Femur (tissue), 1 donor: ENCODE data around the gene C19orf47.
A peak's percentile ranks its signal among the peaks of the same experiment; 100 is the strongest.

Experiments
- DNase-seq: peaks from one replicate; pipeline ENCODE4 v3.0.0-alpha.2; 2017

Gene C19orf47

GRCh38 chr19:40280608-40281221 lies 67.5 kb downstream of the C19orf47 start:
- no peak for DNase-seq

DNA sequence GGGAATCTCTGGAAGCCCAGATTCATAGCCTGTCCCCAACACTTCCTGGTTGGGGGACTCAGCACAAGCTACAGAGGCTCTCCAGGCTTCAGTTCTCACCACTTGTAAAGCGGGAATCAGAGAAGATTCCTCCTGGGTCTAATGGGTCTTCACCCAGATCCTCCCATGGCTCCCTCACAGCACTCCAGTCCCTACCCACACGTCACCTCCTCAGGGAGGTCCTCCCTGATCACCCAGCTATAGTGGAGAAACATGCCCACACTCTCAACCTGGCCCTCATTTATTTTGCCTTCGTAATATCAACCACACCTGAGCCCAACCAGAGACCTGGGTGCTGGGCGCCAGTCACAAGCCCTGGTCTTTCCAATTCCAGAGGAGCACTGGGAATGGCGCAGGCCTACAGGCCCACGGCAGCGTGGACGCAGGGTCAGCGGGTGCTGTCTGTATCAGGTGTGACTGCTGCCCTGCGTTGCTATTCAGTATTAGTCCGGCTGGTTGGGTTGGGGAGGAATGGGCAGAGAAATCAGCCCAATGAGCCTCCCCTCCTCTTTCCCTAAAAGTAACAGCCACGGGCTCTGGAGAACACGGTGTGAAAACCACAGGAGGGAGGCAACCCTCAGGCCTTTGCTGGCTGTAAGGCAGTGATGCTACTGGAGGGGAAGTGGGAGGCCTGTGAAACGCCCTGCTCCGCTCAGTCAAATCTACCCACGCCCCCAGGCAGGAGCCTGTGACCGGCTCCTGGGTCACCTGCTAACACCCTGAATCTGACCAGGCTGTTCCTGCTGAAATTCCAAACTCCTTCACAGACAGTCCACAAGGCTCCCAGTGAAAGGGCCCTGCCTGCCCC lies 68.2 kb downstream of the C19orf47 start:
- no peak for DNase-seq

DNA sequence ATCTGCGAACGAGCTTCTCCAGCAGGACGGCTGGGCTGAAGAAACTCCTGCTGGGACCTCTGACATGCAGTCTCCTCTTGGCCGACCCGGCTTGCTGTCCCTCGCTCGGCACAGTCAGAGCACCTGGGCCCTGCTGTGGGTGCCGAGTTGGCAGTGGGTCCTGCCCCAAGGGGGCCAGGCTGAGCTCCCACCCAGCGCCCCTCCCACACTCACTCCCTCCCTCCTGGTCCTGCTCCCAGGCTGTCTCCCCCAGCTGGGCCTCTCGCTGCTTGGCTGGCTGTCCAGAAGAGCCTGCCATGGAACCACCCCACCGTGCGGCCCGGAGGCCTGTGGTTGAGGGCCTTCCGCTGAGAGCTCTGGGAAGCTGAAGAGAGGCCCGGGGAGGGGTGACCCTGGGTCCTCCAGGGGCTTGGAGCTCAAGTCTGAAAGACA lies 69.1 kb downstream of the C19orf47 start:
- peak; percentile 94 for DNase-seq

- DNase-seq = no peak
Observed at GRCh38 chr19:40278361-40279035, 69.7 kb downstream of the C19orf47 start.

- DNase-seq = no peak
Observed at GRCh38 chr19:40277356-40278059, 70.7 kb downstream of the C19orf47 start.

- DNase-seq = no peak
Observed at GRCh38 chr19:40274585-40275544, 73.3 kb downstream of the C19orf47 start.

DNA sequence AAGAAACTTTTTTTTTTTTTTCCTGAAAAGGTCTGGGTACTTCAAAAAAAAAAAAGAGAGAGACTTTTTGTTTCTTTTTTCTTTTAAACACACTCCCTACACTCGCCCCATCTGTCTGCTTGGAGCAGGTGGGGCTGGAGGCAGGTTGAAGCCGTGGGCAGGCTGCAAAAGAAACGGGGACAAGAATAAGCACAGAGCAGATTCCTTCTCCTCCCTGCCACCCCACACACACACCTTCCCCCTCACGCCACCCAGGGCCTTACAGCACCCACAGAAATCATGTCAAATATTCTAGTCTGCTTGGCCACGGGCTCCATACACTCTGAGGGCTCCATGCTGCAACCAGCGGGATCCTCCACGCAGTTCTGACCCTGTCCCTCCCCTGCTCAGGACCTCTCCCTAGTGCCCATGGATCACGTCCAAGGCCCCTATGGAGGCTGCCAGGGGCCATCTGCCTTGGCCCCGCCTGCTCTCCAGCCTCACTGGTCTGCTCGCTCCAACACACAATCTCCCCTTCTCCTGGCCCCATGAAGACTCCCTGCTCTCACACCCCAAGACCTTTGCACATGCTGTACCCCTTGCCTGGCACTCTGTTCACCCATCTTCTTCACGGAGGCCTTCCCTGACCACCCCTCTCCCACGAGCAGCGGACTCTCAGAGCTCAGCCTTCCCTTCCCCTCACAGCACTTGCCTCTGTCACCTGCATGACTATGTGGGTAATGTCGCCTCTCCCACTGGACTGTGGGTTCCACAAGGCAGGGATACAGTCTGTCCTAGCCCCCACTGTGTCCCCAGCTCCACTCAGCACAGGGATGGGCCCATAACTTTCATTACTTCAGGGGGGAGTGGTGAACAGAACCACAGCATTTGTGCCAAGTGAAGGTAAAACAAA lies 74.5 kb downstream of the C19orf47 start:
- DNase-seq = no peak

DNA sequence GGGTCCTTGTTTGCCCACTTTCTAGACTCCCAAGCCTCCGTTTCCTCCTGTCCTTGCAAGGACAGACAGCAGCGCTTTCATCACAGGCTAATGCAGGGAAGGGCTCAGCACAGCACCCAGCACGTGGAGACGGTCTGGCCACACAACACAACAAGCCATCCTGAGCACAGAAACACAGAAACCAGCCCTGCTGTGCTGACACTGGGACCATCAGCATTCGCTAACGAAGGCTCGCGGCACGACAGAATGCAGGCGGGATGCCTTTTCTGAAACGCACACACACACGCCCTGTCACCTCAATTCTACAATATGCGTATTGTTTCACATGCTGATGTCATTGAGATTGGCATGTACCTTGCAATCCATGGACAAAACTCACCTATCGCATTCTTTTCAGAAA lies 75.9 kb downstream of the C19orf47 start:
- no peak for DNase-seq

DNA sequence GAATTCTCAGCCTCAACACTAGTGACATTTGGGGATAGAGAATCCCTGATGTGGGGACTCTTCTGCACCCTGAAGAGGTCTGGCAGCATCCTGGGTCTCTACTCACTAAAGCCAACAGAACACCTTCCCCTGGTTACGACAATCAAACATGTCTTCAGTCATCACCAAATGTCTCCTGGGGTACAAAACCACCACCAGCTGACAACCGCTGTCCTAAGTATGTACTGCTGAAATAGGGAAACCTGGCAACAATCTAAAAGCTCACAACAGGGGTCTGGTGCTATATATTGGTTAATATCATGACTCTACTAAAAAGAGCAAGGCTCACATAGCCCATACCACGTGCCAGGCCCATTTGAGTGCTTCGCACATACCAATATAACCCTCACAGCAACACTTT lies 76.5 kb downstream of the C19orf47 start:
- DNase-seq = no peak

DNA sequence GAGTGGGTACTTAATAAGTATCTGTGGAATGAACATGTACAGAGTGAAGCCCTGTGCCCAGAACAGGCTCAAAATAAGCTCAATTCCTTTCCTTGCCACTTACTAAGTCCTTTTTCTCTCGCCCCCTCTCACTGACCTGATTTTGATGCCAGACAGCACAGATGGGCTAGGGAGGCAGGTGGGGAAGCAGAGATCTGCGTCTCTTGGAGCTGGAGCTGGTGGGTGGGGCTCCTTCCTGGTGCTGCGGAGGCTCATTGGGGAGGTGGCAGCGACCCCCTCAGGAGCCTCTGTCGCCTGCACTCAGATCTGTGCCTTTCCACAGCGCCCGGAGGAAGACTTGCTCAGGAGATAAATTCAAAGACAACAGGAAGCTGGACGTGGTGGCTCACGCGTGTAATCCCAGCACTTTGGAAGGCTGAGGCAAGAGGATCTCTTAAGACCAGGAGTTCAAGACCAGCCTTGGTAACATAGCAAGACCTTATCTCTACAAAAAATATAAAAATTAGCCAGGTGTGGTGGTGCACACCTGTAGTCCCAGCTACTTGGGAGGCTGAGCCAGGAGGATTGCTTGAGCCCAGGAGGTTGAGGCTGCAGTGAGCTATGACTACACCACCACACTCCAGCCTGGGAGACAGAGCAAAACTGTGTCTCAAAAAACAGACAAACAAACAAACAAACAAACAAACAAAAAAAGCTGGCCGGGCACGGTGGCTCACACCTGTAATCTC lies 77.7 kb downstream of the C19orf47 start:
- DNase-seq = no peak
